Measurements from ENCODE around the gene MEN1. TPM values are rescaled to one million over a fixed set of nuclear protein-coding genes. Genes with fewer than 3 reads are reported as not detected.

The MEN1 gene
- total and polyA plus RNA-seq, 12 donors, result 15.3 to 50.6 (median 28.7) TPM

GRCh38 chr11:64776425-64776824, 33.9 kb downstream of the MEN1 start:
- Histone ChIP-seq H3K36me3 (replicated peaks in 1 of 2) (peaks cover 0 to 57% of the 10 kb centered on the region in 2 donors), H3K4me3 (no peak overlapping the region), H3K27ac (peak overlapping the region in 1 of 5 donors; percentile 99), H3K4me1 (replicated peaks in 1 of 2) (peaks cover 21 to 65% of the 10 kb centered on the region in 2 donors), H3K9me3 (replicated peaks in 1 of 3) (peaks cover 0 to 3% (median 0%) of the 10 kb centered on the region in 3 donors), H3K27me3 (no peaks in the 10 kb centered on the region)
- intact Hi-C loops (cut with DNase I), result no loop called here
- no peak for DNase-seq
- 46 to 54% (median 48%) methylated on average over 6 of the region's 6 CpGs for WGBS, 4 donors
- TF ChIP-seq CTCF (IDR thresholded peaks at IDR 0.05), result no peak
- TF ChIP-seq POLR2A (IDR thresholded peaks at IDR 0.05), result no peak

- Histone ChIP-seq H3K27ac (peak overlapping the region in 4 of 5 donors; percentile 31 to 76 (median 54)), H3K4me1 (replicated peaks in 1 of 2) (peaks cover 21 to 62% of the 10 kb centered on the region in 2 donors), H3K9me3 (replicated peaks in 1 of 3) (peaks cover 0 to 4% (median 0%) of the 10 kb centered on the region in 3 donors), H3K27me3 (no peaks in the 10 kb centered on the region), H3K4me3 (no peak overlapping the region), H3K36me3 (replicated peaks in 1 of 2) (peaks cover 0 to 79% of the 10 kb centered on the region in 2 donors)
- peak in 6 of 7 donors; percentile 65 to 86 (median 72) for DNase-seq
- WGBS, 4 donors, result 32 to 48% (median 41%) methylated on average over 5 of the region's 5 CpGs
- TF ChIP-seq POLR2A (IDR thresholded peaks at IDR 0.05) (peak in 1 of 2 donors; percentile 18), CTCF (IDR thresholded peaks at IDR 0.05) (no peak)
- intact Hi-C loops (cut with DNase I), result no loop called here
Observed at GRCh38 chr11:64774144-64774543, 36.2 kb downstream of the MEN1 start.

GRCh38 chr11:64772303-64773018, 37.9 kb downstream of the MEN1 start:
- intact Hi-C loops (cut with DNase I), result no loop called here
- DNase-seq, result no peak
- no peak overlapping the region for H3K4me3 ChIP-seq
- peaks cover 0 to 96% of the 10 kb centered on the region in 2 donors for H3K36me3 ChIP-seq (replicated peaks in 1 of 2)
- peak overlapping the region in 1 of 5 donors; percentile 6 for H3K27ac ChIP-seq
- no peaks in the 10 kb centered on the region for H3K27me3 ChIP-seq
- TF ChIP-seq POLR2A (IDR thresholded peaks at IDR 0.05) (no peak), CTCF (IDR thresholded peaks at IDR 0.05) (no peak)
- peaks cover 0 to 4% (median 0%) of the 10 kb centered on the region in 3 donors for H3K9me3 ChIP-seq (replicated peaks in 1 of 3)
- WGBS, 4 donors, result 53 to 64% (median 61%) methylated on average over 3 of the region's 3 CpGs
- H3K4me1 ChIP-seq (replicated peaks in 1 of 2), result peaks cover 21 to 68% of the 10 kb centered on the region in 2 donors

- no peak overlapping the region for H3K4me3 ChIP-seq
- H3K4me1 ChIP-seq (replicated peaks in 1 of 2), result peaks cover 16 to 70% of the 10 kb centered on the region in 2 donors
- intact Hi-C loops (cut with DNase I), result no loop called here
- no peaks in the 10 kb centered on the region for H3K27me3 ChIP-seq
- peak overlapping the region in 2 of 5 donors; percentile 4 to 22 for H3K27ac ChIP-seq
- DNase-seq, result no peak
- TF ChIP-seq CTCF (IDR thresholded peaks at IDR 0.05) (no peak), POLR2A (IDR thresholded peaks at IDR 0.05) (no peak)
- 50 to 84% (median 81%) methylated on average over 2 of the region's 2 CpGs for WGBS, 4 donors
- peaks cover 0 to 4% (median 0%) of the 10 kb centered on the region in 3 donors for H3K9me3 ChIP-seq (replicated peaks in 1 of 3)
- H3K36me3 ChIP-seq (replicated peaks in 1 of 2), result peaks cover 0 to 100% of the 10 kb centered on the region in 2 donors
Observed at GRCh38 chr11:64771861-64772260, 38.5 kb downstream of the MEN1 start.

Data from adrenal gland (tissue), 12 donors.